GM13977 (cell line): Measurements from ENCODE around the gene ME1.
"Not testable (repeated sequence)": the region's sequence is repeated elsewhere in the genome, so short reads cannot be mapped to it uniquely, and the experiment has no call there.

Experiments used
- DNase-seq: peaks from one replicate; pipeline ENCODE4 v3.0.0; 2012; ENCODE audit warnings: low spot score
- CTCF ChIP-seq: IDR thresholded peaks from 2 replicates; pipeline ENCODE4 v1.5.1; 2012; ENCODE audit warnings: mild to moderate bottlenecking, control low read depth; ENCODE audit not compliant: insufficient read depth; ENCODE audit errors: extremely low read depth, missing control alignments
- in situ Hi-C: fragments of 300-500 bp; cut with MboI; formaldehyde crosslinking; loops from one replicate; pipeline ENCODE4 v1.12.0; 2022; ENCODE audit warnings: low sequenced_read_pairs, low pct_unique_long_range_greater_than_20kb, mixed read lengths, inconsistent platforms; ENCODE audit not compliant: unreplicated experiment

Gene ME1

DNA sequence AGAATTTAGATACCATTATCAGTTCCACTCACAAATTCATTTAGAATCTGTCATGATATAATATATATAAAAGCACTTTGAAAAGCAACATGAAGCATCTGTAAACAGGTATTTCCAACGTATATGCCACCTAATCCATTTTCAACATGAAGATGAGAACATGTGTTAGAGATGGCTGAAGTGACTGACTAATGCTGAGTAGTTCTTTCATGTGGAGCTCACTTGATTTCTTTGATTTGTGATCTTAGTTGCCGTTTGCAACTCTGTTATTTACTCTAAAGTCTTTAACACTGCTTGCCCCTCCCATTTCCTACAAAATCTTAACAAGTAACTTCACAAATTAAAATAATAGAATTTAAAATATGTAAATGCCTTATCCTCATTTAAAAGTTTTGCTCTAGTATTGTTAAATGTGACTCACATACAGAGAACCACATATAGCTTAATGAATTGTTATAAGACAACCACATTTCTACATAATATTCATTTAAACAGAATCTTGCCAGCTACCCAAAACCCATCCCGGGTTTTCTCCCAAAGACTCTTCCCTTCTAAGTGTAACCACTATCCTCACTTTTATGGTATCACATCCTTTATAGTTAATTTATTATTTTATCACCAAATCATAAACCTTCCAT, 78.3 kb downstream of the ME1 start:
- no peak for TF ChIP-seq CTCF
- no peak for DNase-seq
- in situ Hi-C loops = no loop called here

DNA sequence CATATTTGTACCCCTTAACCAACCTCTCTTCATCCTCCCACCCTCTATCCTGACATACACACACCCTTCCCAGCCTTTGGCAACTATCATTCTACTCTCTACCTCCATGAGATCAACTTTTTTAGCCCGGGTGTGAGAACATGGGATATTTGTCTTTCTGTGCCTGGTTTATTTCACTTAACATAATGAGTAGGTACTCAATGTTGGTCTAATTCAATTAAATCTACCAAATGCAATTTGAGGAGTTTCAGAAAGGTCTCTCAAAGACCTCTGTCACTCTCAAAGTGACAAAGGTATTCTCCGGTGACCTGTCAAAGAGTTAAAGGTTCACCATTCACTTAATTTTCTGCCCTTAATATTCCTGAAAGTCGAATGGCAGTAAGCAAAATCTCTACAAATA, 87.7 kb downstream of the ME1 start:
- no peak for DNase-seq
- no peak for TF ChIP-seq CTCF
- in situ Hi-C loops = no loop called here

DNA sequence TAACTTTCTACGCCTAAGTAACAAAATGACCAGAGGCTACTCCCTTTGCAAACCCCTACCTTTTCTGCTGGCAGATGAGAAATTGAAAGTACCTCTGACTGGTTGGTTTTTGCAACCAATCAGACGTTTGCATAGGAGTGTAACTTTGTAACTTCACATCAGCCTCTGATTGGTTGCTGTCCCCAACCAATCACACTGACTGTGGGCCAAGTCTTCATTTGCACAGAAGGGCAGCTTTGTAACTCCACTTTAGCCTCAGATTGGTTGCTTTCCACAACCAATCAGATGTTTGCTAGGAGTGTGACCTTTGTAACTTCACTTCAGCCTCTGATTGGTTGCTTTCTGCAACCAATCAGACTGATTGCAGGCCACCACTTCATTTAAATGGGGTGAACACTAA, 89.1 kb downstream of the ME1 start:
- DNase-seq = no peak
- TF ChIP-seq CTCF = no peak
- in situ Hi-C loops = no loop called here

GRCh38 chr6:83333916-83334315, 96.9 kb downstream of the ME1 start:
- in situ Hi-C loops, DNase-seq: not testable (repeated sequence)

GRCh38 chr6:83333500-83333899, 97.4 kb downstream of the ME1 start:
- in situ Hi-C loops = no loop called here
- TF ChIP-seq CTCF = no peak
- no peak for DNase-seq

- no peak for DNase-seq
- no peak for TF ChIP-seq CTCF
- in situ Hi-C loops = no loop called here
These were observed 116.2 kb downstream of the ME1 start for GRCh38 chr6:83314693-83315092.

GRCh38 chr6:83313882-83314281, 117.0 kb downstream of the ME1 start:
- in situ Hi-C loops = no loop called here
- no peak for TF ChIP-seq CTCF
- DNase-seq = no peak
